Adrenal gland (tissue), 5 donors: ENCODE data around the gene GPRC5A.

Experiments used
- CTCF ChIP-seq, 6 experiments: fragments of 450-650 bp in 4 of 6; fragments of 200-600 bp in 2 of 6; sonication (generic) in 1 of 6; IDR thresholded peaks; 1 replicate in 5 of 6; 2 replicates in 1 of 6; pipeline versions ENCODE4 v1.5.1 to v1.8.0; 2016 to 2021; ENCODE audit warnings: antibody characterized with exemption in 6 of 6, mild to moderate bottlenecking in 2 of 6, moderate library complexity in 1 of 6
- POLR2A ChIP-seq, 2 donors: fragments of 450-650 bp; IDR thresholded peaks; one replicate each; pipeline ENCODE4 v1.6.1; 2017; ENCODE audit warnings: antibody characterized with exemption in 2 of 2, mild to moderate bottlenecking in 2 of 2, moderate library complexity in 1 of 2
- donor health status: DM: no; HTN: no; CAD: no.

GRCh38 chr12:12912711-12913110 lies 21.3 kb downstream of the GPRC5A start:
- TF ChIP-seq POLR2A (IDR thresholded peaks at IDR 0.05) (no peak), CTCF (IDR thresholded peaks at IDR 0.05) (no peak)
